Activated CD4-positive, alpha-beta T cell treated with anti-CD3 and anti-CD28 coated beads for 1 hour (primary cell): ENCODE data around the gene SDR39U1.

Experiments used
- DNase-seq: peaks from one replicate; pipeline ENCODE4 v3.0.0-alpha.2; 2020

SDR39U1 gene

GRCh38 chr14:24441485-24441884 is 1.1 kb downstream of the SDR39U1 start:
- no peak for DNase-seq

GRCh38 chr14:24440606-24441399 is 1.8 kb downstream of the SDR39U1 start:
- no peak for DNase-seq

GRCh38 chr14:24439830-24440605 is 2.6 kb downstream of the SDR39U1 start:
- no peak for DNase-seq

GRCh38 chr14:24439257-24439656 is 3.3 kb downstream of the SDR39U1 start:
- no peak for DNase-seq

- no peak for DNase-seq
These were observed 4.1 kb downstream of the SDR39U1 start for GRCh38 chr14:24438223-24439097.

GRCh38 chr14:24437736-24438067 is 4.9 kb downstream of the SDR39U1 start:
- no peak for DNase-seq

- DNase-seq = no peak
These were observed 5.4 kb downstream of the SDR39U1 start for GRCh38 chr14:24437020-24437735.

- no peak for DNase-seq
These were observed 6.1 kb downstream of the SDR39U1 start for GRCh38 chr14:24436355-24437019.

- no peak for DNase-seq
These were observed 6.6 kb downstream of the SDR39U1 start for GRCh38 chr14:24435998-24436354.

GRCh38 chr14:24435192-24435810 is 7.3 kb downstream of the SDR39U1 start:
- DNase-seq = no peak

GRCh38 chr14:24434676-24435075 is 7.9 kb downstream of the SDR39U1 start:
- no peak for DNase-seq

- DNase-seq = no peak
These were observed 8.5 kb downstream of the SDR39U1 start for GRCh38 chr14:24434036-24434435.

- no peak for DNase-seq
These were observed 10.1 kb downstream of the SDR39U1 start for GRCh38 chr14:24432259-24433131.

GRCh38 chr14:24431569-24432258 is 10.9 kb downstream of the SDR39U1 start:
- DNase-seq = peak; percentile 79

GRCh38 chr14:24430682-24431568 is 11.7 kb downstream of the SDR39U1 start:
- peak; percentile 39 for DNase-seq

GRCh38 chr14:24430143-24430681 is 12.4 kb downstream of the SDR39U1 start:
- DNase-seq = no peak

- peak; percentile 81 for DNase-seq
These were observed 13.0 kb downstream of the SDR39U1 start, which contains the start of the genes CBLN3 and KHNYN for GRCh38 chr14:24429395-24430142. Gene CBLN3, minus strand, starts transcription at chr14:24429668. Its CDS starts 614 bp downstream, at chr14:24429054. Gene KHNYN, plus strand, starts transcription at chr14:24429954. Its CDS starts 777 bp downstream, at chr14:24430731.
